ENCODE data around the gene IPPK.

Gene IPPK

GRCh38 chr9:92686954-92687353 lies 17.0 kb upstream of the IPPK start:
- DNase-seq (ENCODE audit: low read depth in 2 of 2) = no peak

- DNase-seq (ENCODE audit: low read depth in 2 of 2) = no peak
Observed at GRCh38 chr9:92685022-92685421, 15.1 kb upstream of the IPPK start.

GRCh38 chr9:92682269-92682668 lies 12.3 kb upstream of the IPPK start:
- DNase-seq (ENCODE audit: low read depth in 2 of 2) = no peak

GRCh38 chr9:92680166-92681119 lies 10.5 kb upstream of the IPPK start:
- DNase-seq (ENCODE audit: low read depth in 2 of 2) = no peak

- no peak for DNase-seq (ENCODE audit: low read depth in 2 of 2)
Observed at GRCh38 chr9:92679413-92680165, 9.7 kb upstream of the IPPK start.

GRCh38 chr9:92671323-92671722 lies 1.4 kb upstream of the IPPK start:
- DNase-seq (ENCODE audit: low read depth in 2 of 2) = no peak

- DNase-seq (ENCODE audit: low read depth in 2 of 2) = peak in 1 of 2 donors; percentile 21
Observed at GRCh38 chr9:92669527-92669889, 423 bp downstream of the IPPK start.

- peak; percentile 40 to 42 for DNase-seq (ENCODE audit: low read depth in 2 of 2)
Observed at GRCh38 chr9:92668746-92669526, 995 bp downstream of the IPPK start.

GRCh38 chr9:92666912-92667532 lies 2.9 kb downstream of the IPPK start:
- no peak for DNase-seq (ENCODE audit: low read depth in 2 of 2)

- no peak for DNase-seq (ENCODE audit: low read depth in 2 of 2)
Observed at GRCh38 chr9:92666236-92666635, 3.7 kb downstream of the IPPK start.

- DNase-seq (ENCODE audit: low read depth in 2 of 2) = no peak
Observed at GRCh38 chr9:92665836-92666235, 4.1 kb downstream of the IPPK start.

GRCh38 chr9:92664394-92665152 lies 5.4 kb downstream of the IPPK start:
- DNase-seq (ENCODE audit: low read depth in 2 of 2) = no peak

- DNase-seq (ENCODE audit: low read depth in 2 of 2) = no peak
Observed at GRCh38 chr9:92663951-92664350, 6.0 kb downstream of the IPPK start.

- DNase-seq (ENCODE audit: low read depth in 2 of 2) = no peak
Observed at GRCh38 chr9:92663126-92663525, 6.8 kb downstream of the IPPK start.

GRCh38 chr9:92661743-92662142 lies 8.2 kb downstream of the IPPK start:
- DNase-seq (ENCODE audit: low read depth in 2 of 2) = no peak

GRCh38 chr9:92661127-92661526 lies 8.8 kb downstream of the IPPK start:
- DNase-seq (ENCODE audit: low read depth in 2 of 2) = no peak

GRCh38 chr9:92660266-92660665 lies 9.7 kb downstream of the IPPK start:
- no peak for DNase-seq (ENCODE audit: low read depth in 2 of 2)

- DNase-seq (ENCODE audit: low read depth in 2 of 2) = no peak
Observed at GRCh38 chr9:92659601-92660000, 10.3 kb downstream of the IPPK start.

GRCh38 chr9:92658611-92659010 lies 11.3 kb downstream of the IPPK start:
- no peak for DNase-seq (ENCODE audit: low read depth in 2 of 2)

- no peak for DNase-seq (ENCODE audit: low read depth in 2 of 2)
Observed at GRCh38 chr9:92658176-92658575, 11.8 kb downstream of the IPPK start.
